ENCODE measurements around the gene MEIOC.
"Not testable (repeated sequence)": the region's sequence is repeated elsewhere in the genome, so short reads cannot be mapped to it uniquely, and the experiment has no call there.

MEIOC gene

DNA sequence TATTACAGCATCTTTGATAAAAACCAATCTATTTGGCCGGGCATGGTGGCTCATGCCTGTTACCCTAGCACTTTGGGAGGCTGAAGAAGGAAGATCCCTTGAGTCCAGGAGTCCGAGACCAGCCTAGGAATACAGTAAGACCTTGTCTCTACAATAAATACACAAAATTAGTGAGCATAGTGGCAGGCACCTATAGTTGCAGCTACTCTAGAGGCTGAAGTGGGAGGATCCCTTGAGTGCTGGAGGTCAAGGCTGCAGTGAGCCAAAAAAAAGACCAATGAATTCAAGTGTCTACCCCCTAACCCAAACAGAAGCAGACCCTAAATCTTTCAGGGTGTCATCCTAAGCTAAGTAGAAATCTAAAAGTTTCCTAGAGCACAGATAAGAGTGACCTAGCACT is 7.3 kb upstream of the MEIOC start:
- no peak for DNase-seq

DNA sequence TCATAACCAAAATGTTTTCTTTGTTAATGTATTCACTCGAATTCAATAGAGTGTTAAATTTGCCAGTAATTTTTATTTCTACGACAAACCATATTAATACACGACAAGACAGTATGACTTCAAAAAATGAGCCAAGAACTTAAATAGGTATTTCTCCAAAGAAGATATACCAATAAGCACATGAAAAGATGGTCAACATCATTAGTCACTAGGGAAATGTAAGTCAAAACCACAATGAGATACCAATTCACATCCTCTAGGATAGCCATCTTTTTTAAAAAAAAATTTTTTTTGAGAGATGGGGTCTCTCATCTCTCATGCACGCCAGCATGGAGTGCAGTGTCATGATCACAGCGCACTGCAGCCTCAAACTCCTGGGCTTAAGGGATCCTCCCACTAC is 5.0 kb upstream of the MEIOC start:
- DNase-seq = no peak

DNA sequence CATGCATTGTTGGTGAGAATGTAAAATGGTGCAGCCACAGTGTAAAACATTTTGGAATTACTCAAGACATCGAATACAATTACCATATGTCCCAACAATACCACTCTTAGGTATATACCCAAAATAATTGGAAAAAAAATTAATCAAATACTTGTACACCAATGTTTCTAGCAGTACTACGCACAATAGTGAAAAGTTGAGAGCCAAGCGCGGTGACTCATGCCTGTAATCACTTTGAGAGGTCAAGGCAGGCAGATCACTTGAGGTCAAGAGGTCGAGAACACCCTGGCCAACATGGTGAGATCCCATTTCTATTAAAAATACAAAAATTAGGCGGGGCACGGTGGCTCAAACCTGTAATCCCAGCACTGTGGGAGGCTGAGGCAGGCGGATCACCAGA is 3.5 kb upstream of the MEIOC start:
- no peak for DNase-seq

DNA sequence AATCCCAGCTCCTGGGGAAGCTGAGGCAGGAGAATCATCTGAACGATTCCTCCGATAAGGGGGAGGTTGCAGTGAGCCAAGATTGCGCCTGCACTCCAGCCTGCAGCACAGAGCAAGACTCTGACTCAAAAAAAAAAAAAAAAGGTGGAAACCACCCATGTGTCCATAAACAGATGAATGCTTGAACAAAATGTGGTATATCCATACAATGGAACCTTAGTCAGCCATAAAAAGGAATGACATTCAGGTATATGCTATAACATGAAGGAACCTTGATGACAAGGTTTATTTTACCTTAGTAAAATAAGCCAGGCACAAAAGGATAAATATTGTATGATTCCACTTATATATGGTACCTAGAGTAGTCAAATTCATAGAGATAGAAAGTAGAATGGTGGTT is 2.9 kb upstream of the MEIOC start:
- no peak for DNase-seq

DNA sequence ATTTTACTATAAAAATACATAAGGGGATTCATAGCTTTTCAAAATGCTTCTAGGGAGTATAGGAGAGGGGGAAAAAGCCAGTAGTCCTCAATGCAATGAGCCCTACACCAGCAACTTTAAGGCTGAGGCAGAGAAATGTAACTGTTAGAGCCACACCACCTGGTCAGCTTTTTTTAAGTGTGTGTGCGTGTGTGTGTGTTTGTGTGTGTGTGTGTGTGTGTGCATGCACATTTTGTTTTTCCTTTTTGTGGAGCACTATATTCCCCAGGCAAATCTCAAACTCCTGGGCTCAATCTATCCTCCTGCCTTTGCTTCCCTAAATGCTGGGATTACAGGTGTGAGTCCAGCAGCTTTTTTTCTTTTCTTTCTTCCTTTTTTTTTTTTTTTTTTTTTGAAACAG is 2.3 kb upstream of the MEIOC start:
- no peak for DNase-seq

DNA sequence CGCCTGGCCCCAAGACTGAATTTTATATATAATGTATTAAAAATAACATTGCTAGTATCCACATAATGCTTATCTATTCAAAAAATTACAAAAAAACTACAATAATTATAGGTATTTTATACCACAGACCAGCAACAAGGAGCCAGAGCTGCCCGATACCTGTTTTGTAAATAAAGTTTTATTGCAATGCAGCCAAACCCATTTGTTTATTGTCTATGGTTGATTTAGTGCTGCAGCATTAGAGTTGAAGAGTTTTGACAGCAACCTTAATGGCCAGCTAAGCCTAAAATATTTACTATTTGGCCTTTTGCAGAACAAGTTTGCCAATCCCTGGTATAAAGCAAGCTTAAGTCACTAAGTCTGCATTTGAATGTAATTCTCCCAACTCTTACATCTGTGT is 5.6 kb downstream of the MEIOC start:
- DNase-seq = no peak

DNA sequence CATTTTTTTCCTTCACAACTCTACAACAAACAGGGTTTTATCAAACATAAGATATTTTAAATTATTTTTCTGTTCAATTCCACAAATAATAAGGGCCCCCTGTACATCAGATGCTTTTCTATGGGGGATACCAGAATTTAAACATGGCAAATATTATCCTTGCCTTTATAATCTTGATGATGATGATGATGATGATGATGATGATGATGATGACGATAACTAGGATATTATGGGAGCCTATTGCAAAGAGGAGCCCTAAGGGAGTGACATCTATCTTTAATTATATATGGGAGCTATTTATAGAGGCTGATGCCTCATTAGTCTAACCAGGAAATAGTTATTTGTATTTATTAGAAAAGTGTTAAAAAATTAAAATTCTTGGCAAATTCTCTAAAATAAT is 6.8 kb downstream of the MEIOC start:
- DNase-seq = no peak

DNA sequence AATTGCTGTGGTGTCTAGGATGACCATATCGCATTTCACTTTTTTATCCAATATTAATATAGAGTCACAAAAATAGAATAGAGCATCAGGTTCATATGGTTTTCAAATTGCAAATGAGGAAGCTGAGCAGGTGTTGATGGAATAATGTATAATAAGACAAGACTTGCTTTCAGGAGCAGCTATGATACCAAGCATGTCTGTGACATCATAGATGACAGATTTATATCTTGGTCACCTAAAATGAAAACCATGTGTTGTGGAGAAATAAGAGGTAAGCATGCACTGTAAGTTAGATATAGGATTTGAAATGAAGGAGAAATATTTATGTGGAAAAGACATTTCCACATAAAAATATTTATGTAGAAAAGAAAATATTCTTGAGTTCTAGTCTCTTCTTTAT is 8.6 kb downstream of the MEIOC start:
- no peak for DNase-seq

DNA sequence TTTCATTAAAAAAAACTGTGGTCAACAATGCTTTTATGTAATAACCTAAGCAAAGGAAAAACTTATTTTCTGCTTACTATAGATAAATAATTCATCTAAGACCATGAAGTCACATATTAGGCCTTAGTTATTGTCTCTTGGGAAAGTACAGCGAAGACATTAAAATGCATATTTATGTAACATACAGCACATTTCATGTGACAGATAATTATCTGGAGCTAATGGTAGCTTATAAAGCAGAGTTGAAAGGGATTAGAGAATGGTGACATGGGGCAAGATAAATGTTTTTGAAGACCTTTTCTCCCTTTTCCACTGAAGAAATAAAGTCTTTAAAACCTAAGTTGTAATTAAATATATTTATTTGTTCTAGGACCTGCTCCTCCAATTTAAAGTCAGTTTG is 9.7 kb downstream of the MEIOC start:
- no peak for DNase-seq

DNA sequence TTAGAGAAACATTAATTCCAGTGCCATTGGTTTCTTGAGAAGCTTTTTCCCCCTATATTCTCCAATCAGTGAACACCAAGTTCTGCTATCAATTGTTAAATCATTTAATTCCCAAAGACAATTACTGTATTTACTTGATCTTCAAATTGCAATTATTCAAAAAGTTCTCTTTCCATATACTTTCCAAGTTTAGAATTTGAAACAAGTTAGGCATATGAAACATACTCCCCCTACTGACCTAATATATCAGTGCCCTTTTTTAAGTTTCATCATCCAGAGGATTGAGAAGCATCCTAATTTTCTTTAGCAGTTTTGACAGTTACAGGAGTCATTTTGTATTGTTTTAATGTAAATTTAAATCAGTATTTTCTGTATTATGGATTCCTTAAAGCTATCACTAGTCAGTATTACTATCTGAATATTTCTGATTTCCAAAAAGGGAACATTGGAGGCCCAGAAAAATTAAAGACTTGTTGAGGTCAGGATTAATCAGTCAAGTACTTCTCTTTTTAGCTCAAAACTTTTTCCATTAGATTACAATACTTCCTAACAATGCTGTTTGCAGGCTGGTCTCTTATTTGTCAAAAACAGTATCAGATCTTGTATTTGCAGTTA is 16.3 kb downstream of the MEIOC start:
- DNase-seq = no peak

DNA sequence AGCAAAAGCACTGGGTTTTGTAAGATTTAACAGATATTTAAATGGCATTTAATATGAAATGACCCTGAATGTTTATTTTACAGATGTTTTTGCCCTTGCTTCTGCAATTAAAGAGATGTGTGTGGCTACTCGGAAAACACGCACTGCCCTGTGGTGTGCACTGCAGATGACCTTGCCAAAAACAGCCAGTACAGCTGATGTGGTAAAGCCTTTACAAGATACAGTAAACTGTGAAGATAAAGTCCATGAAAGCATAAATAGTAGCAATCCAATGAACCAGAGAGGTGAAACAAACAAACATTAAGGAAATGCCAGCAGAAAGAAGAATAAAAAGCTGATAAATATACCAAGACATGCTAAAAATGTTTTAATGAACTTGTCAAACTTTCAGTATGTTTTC is 17.6 kb downstream of the MEIOC start:
- DNase-seq = no peak

DNA sequence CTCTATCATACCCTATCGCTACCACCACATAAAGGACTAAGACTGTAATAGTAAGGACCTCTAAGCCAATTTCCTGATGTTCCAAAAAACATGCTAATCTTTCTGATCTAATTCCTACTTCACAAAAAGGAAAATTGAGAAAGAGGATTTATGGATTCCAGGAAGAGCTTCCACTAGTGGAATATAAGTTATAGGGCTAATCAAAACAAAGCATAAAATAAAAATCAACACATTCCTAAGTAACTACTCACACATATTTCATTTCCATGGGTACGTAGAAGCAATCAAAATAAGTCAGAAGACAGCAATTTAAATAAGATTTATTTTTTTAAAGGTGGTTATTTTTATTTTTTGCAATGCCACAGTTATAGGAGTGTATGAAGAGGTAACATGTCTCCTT is 20.9 kb downstream of the MEIOC start:
- no peak for DNase-seq

DNA sequence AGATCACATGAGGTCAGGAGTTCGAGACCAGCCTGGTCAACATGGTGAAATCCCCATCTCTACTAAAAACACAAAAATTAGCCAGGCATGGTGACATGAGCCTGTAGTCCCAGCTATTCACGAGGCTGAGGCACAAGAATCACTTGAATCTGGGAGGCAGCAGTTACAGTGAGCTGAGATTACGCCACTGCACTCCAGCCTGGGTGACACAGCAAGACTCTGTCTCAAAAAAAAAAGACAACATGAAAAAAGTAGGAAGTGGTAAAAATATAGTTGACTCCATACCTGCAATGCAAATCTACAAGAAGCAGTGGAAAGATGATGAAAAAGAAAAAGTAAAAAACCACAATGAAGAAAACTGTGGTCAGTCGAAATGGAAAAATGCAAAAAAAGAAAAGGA is 27.0 kb downstream of the MEIOC start:
- DNase-seq = not testable (repeated sequence)

DNA sequence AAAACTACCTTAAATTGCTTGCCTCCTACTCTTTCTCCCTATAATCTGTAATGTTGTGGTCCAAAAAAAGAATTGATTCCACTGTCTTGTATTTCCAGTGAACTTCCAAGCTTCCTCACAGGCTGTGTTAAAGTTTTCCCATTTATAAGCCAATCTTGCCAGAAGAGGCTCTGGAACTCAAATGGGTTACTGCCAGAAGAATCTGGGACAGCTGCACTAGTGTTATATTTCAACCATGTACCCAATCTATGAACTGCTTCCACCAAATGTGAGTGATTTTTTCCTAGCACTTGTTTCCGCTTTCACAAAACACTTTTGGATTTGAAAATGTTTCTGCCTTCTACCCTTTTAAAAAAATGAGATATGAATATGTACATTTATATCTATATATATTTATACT is 31.5 kb downstream of the MEIOC start:
- DNase-seq = no peak

DNA sequence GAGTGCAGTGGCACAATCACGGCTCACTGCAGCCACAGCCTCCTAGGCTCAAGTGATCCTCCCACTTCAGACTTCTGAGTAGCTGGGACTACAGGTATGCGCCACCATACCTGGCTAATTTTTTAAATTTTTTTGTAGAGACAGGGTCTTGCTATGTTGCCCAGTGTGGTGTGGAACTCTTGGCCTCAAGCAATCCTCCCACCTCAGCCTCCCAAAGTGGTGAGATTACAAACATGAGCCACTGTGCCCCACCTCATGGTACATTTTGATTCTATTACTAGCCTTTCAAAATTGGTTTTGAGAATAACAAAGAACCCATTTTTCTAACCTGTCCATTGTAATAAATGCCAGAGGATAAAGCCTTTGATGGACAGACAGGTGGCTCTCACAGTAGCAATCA is 31.9 kb downstream of the MEIOC start:
- DNase-seq = no peak

DNA sequence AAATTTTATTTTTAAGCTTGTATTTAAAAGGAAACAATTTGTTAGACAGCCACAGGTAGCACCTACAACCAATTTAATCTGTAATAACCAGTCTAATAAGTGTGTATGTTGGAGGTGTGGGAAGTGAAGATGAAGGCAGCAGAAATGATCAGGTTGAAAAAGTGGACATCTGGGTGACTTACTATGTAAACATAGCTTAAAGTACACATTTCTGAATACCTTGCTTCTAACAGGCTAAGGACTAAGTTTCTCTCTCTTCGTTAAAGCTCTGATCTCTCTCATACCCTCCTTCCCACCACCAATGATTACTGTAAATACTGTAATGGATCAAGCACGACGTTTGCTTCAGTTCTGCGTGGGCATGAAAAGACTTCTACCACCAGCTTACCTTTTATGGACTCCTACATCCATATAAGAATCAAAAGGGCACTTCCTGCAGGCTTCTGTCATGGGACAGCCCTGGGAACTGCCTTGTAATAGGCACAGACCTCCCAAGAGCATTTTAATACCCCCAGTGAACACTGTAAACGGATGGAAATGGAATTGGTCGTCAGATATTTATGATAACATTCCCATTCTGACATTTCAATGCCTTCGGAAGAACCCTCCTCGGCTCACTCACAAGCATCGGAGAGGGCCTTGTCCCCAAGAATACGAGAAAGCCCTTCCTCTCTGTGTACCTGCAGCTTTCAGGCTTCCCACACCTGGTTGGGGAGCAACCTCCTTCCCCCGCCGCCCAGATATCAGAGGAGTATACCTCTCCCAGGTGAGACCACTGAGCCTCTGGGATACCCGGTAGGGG is 32.6 kb downstream of the MEIOC start:
- no peak for DNase-seq

DNA sequence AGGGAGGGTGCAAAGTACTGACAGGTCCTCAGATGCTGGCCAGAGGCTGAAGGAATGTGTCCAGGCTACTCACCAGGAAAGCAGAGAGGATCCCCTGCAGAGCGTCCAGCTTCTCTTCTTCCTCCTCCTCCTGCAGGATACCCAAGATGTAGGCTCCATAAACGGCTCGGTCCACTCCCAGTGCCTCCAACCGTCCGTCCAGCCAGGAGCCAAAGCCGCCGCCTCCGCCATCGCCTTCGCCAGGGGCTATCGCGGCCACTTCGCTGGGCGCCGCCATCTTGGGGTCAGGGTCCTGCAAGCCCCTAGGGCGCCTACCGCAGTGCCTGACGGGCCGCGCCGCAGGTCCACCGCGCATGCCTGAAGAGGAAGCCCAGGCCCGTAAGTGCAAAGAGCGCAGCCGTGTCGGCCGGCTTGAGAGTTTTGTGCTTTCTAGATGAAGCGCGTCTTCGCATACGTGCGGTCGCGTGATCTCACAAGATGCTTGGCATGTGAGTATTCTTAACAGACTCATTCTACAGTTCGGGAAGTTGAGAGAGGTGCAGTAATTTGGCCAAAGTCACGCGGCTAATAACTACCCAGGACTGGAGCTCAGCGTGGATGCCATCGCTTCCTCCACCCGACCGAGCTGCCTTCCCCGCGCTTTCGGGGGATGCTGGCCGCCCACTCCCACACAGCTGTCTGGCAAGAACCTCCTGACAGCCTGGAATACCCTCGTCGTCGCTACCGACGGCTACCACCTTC is 33.4 kb downstream of the MEIOC start, which contains the start of gene CCDC43:
CCDC43 (minus strand) TSS at position 300 of the 741 bp plus-strand sequence; CDS start at position 277, 23 bp downstream.
- DNase-seq = peak; percentile 85

DNA sequence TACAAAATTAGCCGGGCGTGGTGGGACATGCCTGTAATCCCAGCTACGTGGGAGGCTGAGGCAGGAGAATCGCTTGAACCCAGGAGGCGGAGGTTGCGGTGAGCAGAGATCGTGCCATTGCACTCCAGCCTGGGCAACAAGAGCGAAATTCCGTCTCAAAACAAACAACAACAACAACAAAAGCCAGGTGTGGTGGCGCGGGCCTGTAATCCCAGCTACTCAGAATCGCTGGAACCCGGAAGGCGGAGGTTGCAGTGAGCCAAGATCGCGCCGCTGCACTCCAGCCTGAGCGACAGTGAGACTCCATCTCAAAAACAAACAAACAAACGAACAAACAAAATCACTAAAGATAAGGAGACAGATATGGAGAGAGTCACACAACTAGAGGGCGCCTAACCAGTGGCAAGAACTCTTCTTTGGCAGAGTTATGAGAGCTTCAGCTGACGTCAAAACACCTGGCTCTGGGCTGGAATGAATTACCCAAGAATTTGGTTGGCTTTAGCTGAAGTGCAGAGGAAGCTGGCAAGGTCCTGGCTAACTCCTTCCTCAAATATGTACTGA is 34.6 kb downstream of the MEIOC start:
- not testable (repeated sequence) for DNase-seq

DNA sequence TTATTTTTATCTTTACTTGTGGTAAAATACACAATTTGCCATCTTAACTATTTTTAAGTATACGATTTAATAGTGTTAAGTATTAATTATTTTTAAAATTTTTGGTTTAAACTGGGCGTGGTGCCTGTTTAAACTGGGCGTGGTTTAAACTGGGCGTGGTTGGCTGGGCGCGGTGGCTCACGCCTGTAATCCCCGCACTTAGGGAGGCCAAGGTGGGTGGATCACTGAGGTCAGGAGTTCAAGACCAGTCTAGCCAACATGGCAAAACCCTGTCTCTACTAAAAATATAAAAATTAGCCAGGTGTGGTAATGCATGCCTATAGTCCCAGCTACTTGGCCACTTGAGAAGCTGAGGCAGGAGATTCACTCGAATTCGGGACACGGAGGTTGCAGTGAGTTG is 37.3 kb downstream of the MEIOC start:
- DNase-seq = no peak

DNA sequence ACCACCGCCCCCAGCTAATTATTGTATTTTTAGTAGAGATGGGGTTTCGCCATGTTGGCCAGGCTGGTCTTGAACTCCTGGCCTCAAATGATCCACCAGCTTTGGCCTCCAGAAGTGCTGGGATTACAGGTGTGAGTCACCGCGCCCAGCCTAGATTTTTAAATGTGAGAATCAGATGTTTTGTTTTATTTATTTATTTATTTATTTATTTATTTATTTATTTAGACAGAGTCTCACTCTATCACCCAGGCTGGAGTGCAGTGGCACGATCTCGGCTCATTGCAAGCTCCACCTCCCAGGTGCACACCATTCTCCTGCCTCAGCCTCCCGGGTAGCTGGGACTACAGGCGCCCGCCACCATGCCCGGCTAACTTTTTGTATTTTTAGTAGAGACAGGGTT is 44.0 kb downstream of the MEIOC start:
- not testable (repeated sequence) for DNase-seq

DNA sequence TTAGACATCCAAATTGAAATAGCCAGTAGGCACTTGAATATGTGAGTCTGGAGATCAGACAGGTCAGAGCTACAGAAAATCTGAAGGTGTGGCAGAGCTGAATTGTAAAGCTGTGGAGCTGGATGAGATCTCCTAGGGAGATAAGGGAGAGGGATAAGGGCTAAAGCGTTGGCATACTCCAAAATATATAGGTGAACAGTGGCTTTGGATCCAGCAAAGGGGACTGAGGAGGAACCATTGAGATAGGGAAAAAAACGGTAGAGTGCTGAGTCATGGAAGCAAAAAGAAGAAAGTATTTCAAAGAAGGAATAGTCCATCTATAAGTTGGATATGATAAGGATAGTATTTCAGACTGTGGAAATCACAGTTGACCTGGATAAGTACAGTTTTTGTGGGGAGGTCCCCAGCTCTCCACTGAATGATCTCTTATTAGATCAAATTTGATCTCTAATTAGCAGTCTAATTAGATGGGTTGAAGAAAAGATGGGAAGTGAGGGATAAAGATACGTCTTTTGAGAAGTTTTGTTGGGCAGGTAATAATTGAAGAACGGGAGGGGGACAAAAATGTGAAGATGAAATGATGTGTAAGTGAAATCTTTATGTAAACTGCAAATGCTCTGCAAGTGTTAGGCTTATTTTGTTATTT is 51.6 kb downstream of the MEIOC start:
- DNase-seq = peak; percentile 46

DNA sequence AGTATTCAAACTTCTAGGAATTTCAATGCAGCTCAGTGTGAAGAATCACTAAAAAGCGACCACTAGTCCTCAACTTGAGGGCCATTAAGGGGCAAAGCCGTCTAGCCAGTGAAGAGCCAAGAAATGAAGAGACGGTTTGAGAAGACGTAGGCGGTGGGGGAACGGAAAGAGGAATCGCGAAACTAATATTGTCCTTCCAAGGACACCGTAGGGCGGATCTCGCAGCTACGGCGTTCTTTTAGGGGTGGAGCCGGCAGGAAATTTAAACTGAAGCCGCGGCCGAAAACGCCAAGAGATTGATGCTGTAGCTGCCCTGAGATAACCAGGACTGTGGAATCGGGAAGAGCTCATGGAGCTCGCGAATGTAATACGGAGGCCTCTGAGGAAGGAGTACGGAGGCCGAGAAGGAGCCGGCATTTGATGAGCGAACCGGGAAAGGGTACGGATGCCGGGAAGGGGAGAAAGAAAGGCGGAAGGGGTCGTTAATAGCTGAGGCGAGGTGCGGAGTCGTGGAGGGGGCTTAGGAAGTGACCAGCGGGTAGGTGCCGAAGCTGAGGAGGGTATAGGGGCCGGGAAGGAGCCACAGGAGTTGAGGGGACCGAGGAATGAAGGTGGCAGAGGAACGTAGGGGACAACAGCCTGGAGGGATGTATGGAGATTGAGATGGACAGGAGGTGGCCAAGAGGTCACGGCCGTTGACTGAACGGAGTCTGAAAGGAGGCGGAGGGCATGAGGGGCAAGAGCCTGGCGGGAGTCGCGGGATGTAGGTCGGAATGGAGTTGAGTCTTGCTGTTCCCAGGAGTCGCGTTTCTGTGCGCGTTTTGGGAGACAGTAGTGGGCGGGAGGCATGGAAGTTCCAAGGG is 52.4 kb downstream of the MEIOC start, which contains the start of gene DBF4B:
DBF4B (plus strand) TSS at position 265 of the 863 bp plus-strand sequence; CDS start at position 421, 156 bp downstream.
- DNase-seq = peak; percentile 87
